Measurements from ENCODE around the gene PDE2A.

Gene PDE2A

DNA sequence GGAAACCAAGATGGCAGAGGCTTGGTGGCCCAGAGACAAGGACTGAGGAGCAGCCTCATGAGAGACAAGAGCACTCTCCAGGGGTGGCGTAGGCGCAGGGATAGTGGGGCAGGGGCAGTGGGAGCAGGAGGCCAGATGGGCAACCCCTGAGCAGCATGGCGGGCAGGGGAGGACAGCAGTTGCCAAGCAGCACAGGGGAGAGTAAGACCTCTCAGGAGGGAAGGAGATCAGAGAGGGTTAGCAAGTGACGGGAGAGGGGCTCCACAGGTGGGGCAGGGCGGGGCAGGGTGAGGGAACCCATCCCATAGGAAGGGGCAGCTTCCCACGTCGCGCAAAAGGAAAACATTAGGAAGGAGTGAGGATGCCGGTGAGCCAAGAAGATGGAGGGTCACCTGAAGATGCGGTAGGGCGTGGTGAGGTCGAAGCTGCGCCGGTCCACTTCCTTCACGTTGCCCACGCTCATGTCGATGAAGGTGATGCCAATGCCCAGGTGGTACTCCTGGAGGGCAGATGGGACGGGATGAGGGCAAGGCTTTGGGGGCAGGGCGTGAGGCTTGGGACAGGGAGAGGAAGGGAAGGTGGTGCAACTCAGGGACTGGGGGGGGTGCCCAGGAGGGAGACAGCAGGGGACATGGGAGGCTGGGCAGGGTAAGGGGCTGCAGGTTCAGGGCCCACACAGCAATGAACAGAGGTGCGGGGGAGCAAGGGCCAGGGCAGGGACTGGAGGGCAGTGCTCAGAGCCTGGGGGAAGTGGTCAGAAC lies 35.4 kb upstream of the PDE2A start:
- Histone ChIP-seq H3K9ac (ENCODE audit: insufficient read length) (no peak overlapping the region), H3K36me3 (ENCODE audit: insufficient read depth, low read length) (peaks cover 17% of the 10 kb centered on the region; the same call in 1 of the 2 replicates), H3K27ac (no peak overlapping the region), H3K9me3 (ENCODE audit: low read depth, low read length) (no peaks in the 10 kb centered on the region), H3K4me3 (no peak overlapping the region)
- TF ChIP-seq POLR2AphosphoS5 (IDR thresholded peaks at IDR 0.05; ENCODE audit: borderline replicate concordance, low read depth, low read length) (no peak), EZH2 (IDR thresholded peaks at IDR 0.05) (no peak), FOXP2 (optimal IDR thresholded peaks at IDR 0.05; ENCODE audit: control extremely low read depth, extremely low read length, insufficient read depth) (no peak)
- no peak for DNase-seq (ENCODE audit: low read depth, low spot score)

DNA sequence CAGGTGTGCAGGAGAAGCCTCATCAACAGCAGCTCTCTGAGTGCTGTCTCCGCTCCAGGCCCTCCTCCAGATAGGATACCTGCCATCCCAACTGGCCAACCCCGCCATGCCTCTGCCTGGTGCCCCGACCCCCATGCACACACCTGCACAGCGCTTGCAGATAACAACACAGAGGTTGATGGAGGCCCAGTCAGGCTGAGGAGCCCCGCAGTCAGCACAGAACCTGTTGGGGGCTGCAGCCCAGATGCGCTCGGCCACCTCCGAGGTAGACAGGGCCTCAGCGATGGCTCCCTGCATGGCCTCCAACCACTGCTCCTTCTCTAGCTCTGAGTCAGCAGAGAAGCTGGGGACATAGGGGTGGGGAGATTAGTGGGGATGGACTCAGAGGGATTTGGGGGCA lies 32.8 kb upstream of the PDE2A start:
- no peaks in the 10 kb centered on the region for H3K9me3 ChIP-seq (ENCODE audit: low read depth, low read length)
- no peak overlapping the region for H3K27ac ChIP-seq
- H3K9ac ChIP-seq (ENCODE audit: insufficient read length): no peak overlapping the region
- peaks cover 17% of the 10 kb centered on the region; the same call in 1 of the 2 replicates for H3K36me3 ChIP-seq (ENCODE audit: insufficient read depth, low read length)
- TF ChIP-seq FOXP2 (optimal IDR thresholded peaks at IDR 0.05; ENCODE audit: control extremely low read depth, extremely low read length, insufficient read depth) (no peak), POLR2AphosphoS5 (IDR thresholded peaks at IDR 0.05; ENCODE audit: borderline replicate concordance, low read depth, low read length) (no peak), EZH2 (IDR thresholded peaks at IDR 0.05) (no peak)
- no peak overlapping the region for H3K4me3 ChIP-seq
- DNase-seq (ENCODE audit: low read depth, low spot score): no peak

DNA sequence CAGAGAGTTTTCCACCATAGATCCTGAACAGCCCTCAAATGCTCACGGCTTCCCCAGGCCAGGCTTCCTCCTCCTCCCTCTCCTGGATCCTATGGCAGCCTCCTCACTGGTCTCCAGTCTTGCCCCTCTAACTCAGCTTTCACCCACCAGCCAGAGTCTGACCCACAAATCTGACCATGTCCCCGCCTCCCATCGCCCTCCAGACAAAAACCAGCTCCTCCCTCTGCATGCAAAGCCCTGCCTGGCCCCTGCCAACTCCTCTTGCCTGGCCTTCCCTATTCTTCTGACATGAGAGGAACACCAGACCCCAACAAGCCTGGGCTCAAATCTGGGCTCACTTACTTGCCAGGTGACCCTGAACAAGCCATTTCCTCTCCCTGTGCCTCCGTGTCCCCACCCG lies 32.4 kb upstream of the PDE2A start:
- H3K36me3 ChIP-seq (ENCODE audit: insufficient read depth, low read length): peaks cover 17% of the 10 kb centered on the region; the same call in 1 of the 2 replicates
- H3K27ac ChIP-seq: no peak overlapping the region
- TF ChIP-seq EZH2 (IDR thresholded peaks at IDR 0.05) (no peak), FOXP2 (optimal IDR thresholded peaks at IDR 0.05; ENCODE audit: control extremely low read depth, extremely low read length, insufficient read depth) (no peak), POLR2AphosphoS5 (IDR thresholded peaks at IDR 0.05; ENCODE audit: borderline replicate concordance, low read depth, low read length) (no peak)
- no peak for DNase-seq (ENCODE audit: low read depth, low spot score)
- no peak overlapping the region for H3K9ac ChIP-seq (ENCODE audit: insufficient read length)
- no peak overlapping the region for H3K4me3 ChIP-seq
- H3K9me3 ChIP-seq (ENCODE audit: low read depth, low read length): no peaks in the 10 kb centered on the region

DNA sequence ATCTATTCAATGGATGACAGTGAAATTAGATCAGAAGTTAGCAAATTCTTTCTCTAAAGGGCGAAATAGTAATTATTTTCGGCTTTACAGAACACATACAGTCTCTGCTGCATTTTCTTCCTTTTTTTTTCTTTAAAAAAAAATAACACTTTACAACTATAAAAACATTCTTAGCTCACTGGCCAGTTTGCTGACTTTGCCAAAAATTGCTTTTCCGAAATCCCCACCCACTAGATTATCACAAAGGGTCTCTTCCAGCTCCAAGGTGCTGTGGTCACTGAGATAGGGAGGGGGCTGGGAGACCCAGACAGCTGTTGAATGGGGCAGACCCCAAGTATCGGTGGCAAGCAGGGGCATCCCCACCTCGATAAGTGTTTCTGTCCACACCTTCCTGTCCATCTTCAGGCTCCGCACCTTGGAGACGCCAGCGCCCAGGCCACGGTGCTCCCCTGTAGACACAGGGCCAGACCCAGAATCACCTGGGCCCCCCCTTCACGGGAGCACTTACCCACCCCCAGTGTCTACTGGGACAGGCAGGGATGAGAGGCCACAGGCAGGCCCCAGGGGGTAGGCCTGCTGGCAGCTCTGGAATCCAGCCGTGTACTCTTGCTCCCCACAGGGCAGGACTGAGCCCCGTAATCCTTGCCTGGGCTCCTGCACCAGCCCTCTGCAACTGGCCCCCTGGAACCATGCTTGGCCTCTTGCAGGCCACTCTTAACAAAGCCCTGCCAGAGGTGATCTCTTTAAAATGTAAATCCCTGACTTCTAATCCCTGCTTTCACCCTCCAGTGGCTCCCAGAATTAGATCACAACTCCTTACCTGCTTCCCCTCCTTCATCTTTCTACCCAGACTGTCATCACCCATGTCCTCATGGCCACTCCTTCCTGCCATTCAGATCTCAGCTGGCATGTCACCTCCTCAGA lies 31.5 kb upstream of the PDE2A start:
- Histone ChIP-seq H3K4me3 (no peak overlapping the region), H3K36me3 (ENCODE audit: insufficient read depth, low read length) (peaks cover 17% of the 10 kb centered on the region; the same call in 1 of the 2 replicates), H3K27ac (no peak overlapping the region), H3K9me3 (ENCODE audit: low read depth, low read length) (no peaks in the 10 kb centered on the region), H3K9ac (ENCODE audit: insufficient read length) (no peak overlapping the region)
- no peak for TF ChIP-seq POLR2AphosphoS5 (IDR thresholded peaks at IDR 0.05; ENCODE audit: borderline replicate concordance, low read depth, low read length)
- no peak for TF ChIP-seq EZH2 (IDR thresholded peaks at IDR 0.05)
- no peak for TF ChIP-seq FOXP2 (optimal IDR thresholded peaks at IDR 0.05; ENCODE audit: control extremely low read depth, extremely low read length, insufficient read depth)
- no peak for DNase-seq (ENCODE audit: low read depth, low spot score)

DNA sequence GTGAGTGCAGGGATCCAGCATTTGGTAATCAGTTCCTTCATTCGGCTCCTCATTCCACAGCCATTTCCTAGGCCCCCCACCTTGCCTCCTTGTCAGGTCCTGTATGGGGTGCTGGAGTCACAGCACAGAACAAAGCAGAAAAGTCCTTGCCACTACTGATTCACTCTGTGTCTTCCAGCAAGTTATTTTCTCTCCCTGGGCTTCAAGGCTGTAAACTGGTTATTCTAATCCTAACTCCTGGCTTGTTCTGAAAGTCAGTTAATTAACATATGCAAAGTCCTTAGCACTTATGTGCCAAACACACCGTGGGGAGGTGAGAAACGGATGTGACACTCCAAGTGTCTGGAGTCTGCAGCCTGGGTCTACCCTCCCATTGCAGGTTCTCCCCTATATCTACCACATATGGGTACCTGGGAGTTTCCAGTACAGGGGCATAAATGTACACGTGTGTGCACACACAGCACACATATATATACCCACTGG lies 30.6 kb upstream of the PDE2A start:
- no peak overlapping the region for H3K27ac ChIP-seq
- H3K9me3 ChIP-seq (ENCODE audit: low read depth, low read length): no peaks in the 10 kb centered on the region
- H3K36me3 ChIP-seq (ENCODE audit: insufficient read depth, low read length): peaks cover 17% of the 10 kb centered on the region; the same call in 1 of the 2 replicates
- DNase-seq (ENCODE audit: low read depth, low spot score): no peak
- no peak overlapping the region for H3K4me3 ChIP-seq
- H3K9ac ChIP-seq (ENCODE audit: insufficient read length): no peak overlapping the region
- TF ChIP-seq POLR2AphosphoS5 (IDR thresholded peaks at IDR 0.05; ENCODE audit: borderline replicate concordance, low read depth, low read length): no peak
- no peak for TF ChIP-seq FOXP2 (optimal IDR thresholded peaks at IDR 0.05; ENCODE audit: control extremely low read depth, extremely low read length, insufficient read depth)
- no peak for TF ChIP-seq EZH2 (IDR thresholded peaks at IDR 0.05)

DNA sequence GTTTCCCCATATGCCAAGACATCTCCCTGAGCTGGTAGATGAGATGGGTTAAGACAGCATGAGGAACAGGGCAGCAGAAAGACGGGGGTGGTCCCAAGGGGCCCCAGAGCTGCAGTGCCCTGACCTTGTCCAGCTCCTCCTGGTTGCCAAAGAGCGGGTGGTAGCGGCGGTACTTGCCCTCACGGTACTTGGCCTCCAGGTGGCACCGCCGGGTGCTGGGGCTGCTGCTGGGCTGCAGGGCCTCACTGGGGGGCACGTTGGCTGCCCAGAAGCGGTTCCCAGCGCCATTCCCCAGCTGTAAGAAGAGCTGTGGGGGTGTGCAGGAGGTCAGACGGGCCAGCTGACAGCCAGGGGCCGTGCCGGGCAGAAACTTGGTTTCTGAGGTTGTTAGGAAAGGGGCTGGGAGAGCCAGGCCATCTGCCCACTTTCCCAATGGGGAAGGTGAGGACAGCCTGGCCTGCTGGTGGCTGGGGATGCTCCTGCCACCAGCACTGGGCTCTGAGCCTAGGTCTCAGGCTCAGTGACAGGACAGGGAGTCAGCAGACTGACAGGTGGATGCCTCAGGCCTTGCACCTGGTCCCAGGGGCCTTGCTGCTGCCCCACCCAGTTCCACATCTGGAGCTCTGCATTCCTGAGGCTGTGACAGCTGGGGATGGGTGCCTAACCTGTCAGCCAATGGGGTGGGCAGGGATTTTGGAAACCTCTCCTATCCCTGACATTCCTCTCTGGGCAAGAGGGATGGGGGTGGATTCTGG lies 30.0 kb upstream of the PDE2A start:
- no peak overlapping the region for H3K4me3 ChIP-seq
- no peak for DNase-seq (ENCODE audit: low read depth, low spot score)
- H3K9ac ChIP-seq (ENCODE audit: insufficient read length): no peak overlapping the region
- H3K9me3 ChIP-seq (ENCODE audit: low read depth, low read length): no peaks in the 10 kb centered on the region
- H3K27ac ChIP-seq: no peak overlapping the region
- peaks cover 16% of the 10 kb centered on the region; the same call in 1 of the 2 replicates for H3K36me3 ChIP-seq (ENCODE audit: insufficient read depth, low read length)
- TF ChIP-seq POLR2AphosphoS5 (IDR thresholded peaks at IDR 0.05; ENCODE audit: borderline replicate concordance, low read depth, low read length) (no peak), FOXP2 (optimal IDR thresholded peaks at IDR 0.05; ENCODE audit: control extremely low read depth, extremely low read length, insufficient read depth) (no peak), EZH2 (IDR thresholded peaks at IDR 0.05) (no peak)

DNA sequence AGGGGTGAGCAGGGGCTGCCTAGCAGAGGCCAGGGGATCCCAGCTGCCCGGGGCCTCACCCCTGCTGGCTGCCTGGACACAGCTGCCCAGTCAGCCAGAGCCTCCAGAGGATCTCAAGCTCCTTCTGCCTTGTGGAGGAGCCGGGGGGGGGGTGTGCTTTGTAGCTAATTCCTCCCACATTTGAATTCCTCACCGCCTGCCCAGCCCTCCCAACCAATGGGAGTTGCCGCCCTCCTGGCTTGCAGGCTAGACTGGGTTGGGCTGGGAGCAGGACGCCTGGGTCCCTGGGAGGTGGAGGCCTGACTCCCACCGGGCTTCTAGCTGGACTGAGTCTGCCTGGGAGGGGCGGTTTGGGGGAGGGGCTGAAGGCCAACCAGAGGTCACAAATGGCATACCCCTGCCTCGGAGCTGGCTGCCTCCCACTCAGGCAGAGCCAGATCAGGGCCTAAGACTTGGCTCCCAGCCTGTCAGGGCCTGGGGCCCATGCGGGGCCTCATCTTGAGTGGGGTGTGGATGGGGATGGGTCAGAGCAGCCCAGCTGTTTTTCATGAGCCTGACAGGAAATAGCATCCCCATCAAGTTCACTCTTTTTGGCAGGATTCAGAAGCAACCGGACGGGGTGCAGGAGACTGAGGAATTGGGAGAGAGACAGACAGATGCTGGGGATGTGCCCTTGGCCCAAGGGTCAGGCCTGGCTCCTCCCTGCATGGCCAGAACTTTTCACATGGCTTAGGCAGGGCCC lies 29.2 kb upstream of the PDE2A start:
- TF ChIP-seq EZH2 (IDR thresholded peaks at IDR 0.05): no peak
- no peak for TF ChIP-seq POLR2AphosphoS5 (IDR thresholded peaks at IDR 0.05; ENCODE audit: borderline replicate concordance, low read depth, low read length)
- no peak for TF ChIP-seq FOXP2 (optimal IDR thresholded peaks at IDR 0.05; ENCODE audit: control extremely low read depth, extremely low read length, insufficient read depth)
- H3K9me3 ChIP-seq (ENCODE audit: low read depth, low read length): no peaks in the 10 kb centered on the region
- H3K27ac ChIP-seq: no peak overlapping the region
- no peak overlapping the region for H3K9ac ChIP-seq (ENCODE audit: insufficient read length)
- H3K36me3 ChIP-seq (ENCODE audit: insufficient read depth, low read length): peaks cover 14% of the 10 kb centered on the region; the same call in 1 of the 2 replicates
- H3K4me3 ChIP-seq: no peak overlapping the region
- DNase-seq (ENCODE audit: low read depth, low spot score): no peak
